ENCODE results near the gene TTC23L.
"Not testable (repeated sequence)": the region's sequence is repeated elsewhere in the genome, so short reads cannot be mapped to it uniquely, and the experiment has no call there.

TTC23L gene

DNA sequence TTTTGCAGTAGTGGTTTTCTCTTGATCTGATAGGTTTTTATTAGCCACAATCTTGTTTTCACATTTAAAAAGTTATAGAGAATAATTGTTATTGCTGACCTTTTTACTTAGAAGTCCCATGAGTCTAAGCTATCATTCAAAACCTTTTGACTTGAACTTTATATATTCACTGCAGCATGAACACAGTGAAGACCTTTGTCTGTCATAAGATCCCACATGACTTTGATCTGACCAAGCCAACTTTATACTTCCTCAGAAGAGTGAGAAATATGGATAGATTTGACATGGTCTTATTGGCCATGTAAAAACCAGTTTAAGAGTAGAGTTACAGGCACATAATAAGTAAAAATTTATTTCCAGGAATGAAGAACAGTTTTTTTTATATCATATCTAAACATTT lies 42.3 kb downstream of the TTC23L start:
- DNase-seq: no peak

DNA sequence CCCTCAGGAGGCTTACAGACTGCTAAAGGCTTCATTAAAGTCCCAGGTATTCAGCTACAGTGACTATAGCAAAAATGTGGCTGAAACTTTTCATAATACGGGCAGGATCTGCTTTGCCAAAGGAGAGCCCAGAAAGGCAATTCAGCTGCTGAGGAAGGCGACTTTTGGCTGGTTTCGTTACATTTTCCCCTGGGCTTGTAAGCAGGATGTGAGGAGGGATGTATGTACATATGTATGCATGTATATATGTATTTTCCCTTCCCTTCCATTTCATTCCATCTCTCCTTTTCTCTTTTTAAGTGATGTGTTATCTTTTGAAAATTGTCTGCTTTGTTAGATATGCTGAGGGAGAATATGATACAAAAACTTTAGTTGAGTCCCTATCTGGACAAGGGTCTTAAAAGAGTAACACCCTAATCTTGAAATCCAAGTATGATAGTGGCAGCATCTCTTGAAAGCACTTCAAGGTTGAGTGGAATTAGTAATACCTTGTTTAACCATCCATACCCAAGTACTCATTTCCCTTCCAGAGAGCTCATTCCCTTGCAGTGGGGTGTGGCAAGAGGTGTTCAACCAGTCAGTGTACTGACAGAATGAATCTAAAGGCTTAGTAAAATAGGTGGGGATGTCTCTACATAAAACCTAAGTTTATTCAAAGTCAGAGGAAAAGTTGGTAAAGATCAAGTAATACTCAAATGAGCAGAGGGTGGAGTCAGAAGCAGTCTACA lies 47.6 kb downstream of the TTC23L start:
- no peak for DNase-seq

DNA sequence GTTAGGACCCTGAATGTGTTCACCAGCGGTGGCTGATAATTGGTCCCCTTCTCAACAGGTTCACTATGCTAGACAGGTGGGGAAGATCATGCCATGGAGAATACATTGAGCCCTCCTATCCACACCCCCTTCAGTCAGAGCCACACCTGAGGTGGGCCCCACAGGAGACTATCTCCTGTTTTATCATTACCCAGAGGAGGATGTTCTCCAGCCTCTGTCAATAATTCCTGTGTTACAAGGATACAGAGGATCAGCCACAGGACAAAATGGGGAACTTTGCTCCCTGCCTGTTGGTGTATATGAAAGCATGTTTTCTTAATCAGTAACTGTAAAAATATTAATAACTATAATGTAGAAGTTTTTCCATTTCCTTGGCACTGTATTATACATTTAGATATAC lies 50.4 kb downstream of the TTC23L start:
- no peak for DNase-seq

DNA sequence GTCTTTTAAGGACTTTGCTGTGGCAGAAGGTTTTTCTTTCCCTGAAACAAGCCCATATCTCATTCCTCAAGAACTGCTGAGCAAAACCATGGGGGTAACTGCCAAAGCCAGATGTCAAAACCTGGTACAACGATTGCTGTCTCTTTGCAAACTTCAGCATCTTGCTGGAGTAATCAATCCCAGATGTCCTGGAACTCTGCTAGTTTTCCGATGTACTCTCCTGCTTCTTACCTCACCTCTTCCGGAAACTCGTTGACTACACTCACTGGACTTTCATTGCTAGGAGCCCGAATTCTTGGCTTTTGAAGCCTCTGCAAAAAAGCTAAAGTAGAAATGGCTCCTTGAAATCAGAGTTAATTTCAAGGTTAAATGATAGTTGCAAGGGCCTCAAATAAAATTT lies 53.0 kb downstream of the TTC23L start:
- DNase-seq: no peak

DNA sequence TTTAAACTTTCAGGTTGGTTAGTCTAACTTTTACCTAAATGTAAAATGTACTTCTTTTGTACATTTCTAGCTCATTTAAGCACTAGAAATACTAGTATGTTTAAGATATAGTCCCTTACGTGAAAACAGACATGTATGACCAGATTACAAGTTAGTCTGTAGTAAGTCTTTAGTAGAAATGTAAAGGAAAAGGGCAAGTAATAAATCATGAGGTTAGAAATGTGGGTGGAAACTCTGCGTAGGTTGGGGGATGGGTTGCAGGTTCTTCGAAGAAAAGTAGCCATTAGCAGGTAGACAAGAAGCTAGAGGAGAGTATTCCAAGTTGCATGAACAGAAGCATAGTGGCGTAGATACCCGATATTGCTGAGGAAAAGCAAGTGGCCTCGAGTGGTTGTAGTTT lies 53.5 kb downstream of the TTC23L start:
- no peak for DNase-seq

DNA sequence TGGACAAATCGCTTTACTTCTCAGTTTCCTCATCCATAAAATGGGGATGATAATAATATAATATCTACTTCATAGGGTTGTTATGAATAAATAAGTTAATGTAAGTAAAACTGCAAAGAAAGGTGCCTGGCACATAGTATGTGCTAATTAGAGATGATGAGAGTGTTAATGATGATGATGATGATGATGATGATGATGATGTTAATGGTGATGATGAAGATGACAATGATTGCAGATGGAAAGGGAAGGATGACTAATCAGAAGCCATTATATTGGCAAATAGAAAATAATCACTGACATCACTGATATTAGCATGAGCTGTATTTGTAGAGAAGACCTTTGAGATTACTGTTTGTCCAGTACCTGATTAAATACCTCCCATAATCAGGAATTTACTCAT lies 55.8 kb downstream of the TTC23L start:
- no peak for DNase-seq

DNA sequence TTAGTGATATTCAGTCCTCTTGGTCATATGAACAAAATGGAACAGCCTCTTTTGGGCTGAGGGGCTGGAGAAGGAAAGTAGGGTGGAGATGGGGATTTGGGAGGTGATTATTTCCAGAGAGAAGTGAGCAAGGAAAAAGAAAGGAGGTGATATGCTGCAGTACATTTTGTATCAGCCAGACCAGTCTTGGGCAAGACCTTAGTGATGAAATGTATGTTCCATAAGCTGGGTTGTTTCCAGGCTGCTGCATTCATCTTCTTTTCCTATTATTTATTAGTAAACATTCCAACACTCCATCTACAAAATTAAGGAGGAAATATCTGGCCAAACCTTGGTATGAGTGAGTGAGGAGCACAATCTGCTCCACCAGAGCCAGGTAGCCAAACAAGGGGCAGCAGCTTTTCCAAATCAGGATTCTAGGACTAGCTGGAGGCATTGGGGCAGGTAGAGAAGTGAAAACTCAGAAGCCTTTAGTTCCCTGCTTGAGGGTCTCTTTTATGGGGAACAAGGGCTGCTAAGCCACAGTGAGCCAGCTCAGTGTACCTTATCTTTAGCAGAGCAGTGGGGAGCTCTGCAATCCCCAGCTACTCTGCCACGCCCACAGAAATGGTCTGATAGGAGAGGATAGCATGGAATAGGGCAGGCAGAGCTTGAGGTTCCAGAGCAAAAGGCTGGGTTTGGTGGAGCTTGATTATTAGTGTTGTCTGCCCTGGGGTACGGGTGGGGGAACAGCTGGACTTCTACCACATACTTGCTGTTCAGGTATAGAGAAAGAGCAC lies 56.9 kb downstream of the TTC23L start:
- no peak for DNase-seq

DNA sequence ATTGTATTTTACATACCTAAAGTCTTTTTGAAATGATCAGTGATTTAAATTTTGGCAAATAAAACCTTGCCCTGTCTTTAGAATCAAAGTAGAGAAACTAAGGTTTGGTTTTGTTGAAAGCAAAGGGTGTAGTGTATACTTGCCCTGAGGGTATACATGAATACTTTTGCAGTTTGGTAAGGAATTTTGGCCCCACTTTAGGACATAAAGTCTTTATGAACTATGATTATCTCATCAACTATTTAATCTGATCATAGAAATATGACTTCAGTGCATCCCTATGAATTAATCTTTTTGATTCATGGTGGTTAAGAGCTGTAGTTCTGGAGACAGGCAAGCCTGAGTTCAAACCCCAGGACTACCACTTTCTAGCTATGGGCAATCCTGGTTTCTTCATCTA lies 58.7 kb downstream of the TTC23L start:
- no peak for DNase-seq

DNA sequence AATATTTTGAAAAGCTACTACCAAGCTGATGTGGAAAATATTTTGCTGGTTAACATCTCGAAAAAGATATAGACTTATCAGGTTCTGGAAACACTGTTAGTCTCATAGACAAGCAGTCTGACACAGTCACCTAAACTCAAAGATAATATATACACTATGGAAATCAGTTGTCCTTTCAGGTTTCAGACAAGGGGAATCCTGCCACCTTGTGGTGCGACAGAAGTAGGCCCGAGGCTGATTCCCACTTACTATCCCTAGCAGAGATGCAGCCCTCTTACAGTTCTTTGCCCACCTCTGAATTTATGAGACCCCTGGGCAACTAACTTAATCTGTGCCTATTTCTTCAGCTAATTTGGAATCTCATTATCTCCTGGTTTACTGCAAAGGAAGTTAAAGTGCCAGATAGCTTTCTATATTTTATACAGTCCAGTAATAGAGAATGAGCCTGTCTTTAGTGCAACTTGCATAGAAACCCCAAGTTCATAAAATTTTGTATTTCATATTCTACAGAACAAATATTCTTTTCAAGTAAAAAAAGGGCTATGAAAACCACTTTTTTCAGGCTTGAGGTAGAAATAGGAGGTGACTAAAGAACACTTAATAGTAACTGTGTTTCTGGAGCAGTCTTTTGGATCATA lies 59.4 kb downstream of the TTC23L start:
- peak; percentile 38 for DNase-seq

DNA sequence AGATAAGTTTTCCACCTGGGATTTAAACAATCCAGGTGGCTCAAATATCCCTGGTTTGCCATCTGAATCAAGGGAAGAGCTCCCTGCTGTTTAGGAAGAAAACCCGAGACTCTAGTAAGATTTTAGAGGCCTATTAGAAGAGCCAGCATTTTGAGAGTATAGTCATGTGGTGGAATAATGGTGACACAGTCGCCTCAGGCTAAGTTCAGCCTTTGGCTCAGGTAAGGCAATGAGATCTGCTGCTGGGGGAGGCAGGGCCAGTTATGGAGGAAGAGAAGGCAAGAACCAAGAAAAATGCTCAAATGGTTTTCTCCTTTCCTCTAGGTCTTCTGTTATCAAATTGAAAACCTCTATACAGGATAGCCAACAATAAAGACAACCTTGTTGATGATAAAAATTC lies 60.1 kb downstream of the TTC23L start:
- no peak for DNase-seq

DNA sequence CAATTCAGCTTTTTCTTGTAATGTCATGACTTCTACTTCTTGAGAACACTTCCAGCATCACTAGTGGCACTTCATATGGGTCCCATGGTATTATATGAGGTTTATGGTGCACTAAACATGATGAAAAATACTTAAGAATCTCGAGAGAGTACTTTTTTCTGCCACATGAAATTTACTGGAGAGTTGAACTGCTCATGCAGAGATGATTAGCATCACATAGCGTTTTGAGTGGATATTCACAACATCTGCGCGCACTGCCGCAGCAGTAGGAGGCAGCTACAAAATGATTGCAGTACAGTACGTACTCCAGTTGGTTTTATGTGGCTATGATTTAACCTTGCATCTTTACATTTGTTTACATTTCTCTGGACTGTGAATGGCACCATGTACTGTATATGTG lies 61.7 kb downstream of the TTC23L start:
- DNase-seq: no peak

DNA sequence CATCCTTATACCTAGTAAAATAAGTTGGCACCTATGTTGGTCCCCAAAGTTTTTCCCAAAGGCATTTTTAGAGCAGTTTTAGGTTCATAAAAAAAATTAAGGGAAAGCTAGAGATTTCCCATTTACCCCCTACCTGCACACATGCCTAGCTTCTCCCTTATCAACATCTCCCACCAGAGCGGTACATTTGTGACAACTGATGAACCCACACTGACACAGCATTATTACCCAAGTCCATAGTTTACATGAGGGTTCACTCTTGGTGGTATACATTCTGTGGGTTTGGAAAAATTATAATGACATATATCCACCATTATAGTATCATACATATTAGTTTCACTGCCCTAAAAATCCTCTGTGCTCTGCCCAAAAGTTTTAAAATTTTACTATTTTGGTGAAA lies 64.3 kb downstream of the TTC23L start:
- no peak for DNase-seq

DNA sequence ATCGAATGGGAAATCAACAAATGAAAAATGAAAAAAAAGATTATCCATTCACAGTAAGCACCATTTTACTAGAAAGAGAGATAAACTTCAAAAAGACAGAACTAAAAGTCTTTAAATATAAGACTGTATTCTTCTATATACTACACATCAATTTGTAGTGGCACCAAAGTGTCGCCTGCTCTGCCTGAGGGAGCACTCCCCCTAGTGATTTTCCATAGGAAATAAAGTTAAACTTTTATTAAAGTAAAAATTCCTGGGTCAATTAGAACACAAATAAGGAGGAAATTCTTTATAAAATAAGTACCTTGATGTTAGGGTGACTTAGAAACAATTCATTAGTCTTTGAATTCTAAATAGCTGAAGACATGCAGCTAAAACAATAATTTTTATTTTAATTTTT lies 66.6 kb downstream of the TTC23L start:
- DNase-seq: no peak

DNA sequence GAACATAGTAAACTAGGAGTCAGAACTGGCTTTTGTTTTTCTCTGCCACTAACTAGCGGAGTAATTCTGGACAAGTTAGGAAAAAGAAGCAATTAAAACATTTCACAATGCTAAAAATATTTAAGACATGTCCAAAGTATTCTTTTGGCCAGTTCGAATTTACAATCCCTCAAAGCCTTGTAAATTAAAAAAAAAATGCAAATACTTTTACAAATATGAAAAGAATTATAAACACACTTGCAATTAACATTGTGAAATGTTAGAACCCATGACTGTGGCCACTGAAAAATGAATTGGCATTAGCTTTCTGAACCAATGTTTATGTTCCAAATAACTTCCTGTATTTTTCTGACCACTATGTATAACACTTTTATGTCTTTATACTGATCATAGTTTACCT lies 74.1 kb downstream of the TTC23L start:
- no peak for DNase-seq

DNA sequence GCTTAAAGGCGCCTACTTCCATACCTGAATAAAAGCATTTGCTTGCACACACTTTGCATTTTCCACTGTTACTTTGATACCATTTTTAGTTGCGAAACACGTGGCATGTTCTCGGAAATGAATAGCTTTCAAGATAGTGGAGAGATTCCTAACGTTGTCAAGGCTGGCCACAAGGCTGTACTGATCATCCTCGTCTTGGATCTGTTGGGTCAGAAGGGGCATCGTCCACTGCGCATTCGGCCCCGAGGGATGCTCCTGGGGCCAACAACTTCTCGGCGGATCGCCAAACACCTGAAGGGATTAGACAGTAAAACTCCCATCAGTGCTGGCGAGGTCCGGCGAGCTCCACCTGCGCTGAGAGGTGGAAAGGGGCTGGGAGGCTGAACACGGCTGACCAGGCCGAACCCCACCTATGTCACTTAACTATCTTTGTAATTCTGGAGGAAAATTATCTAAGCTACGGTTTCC lies 75.7 kb downstream of the TTC23L start:
- DNase-seq: no peak

DNA sequence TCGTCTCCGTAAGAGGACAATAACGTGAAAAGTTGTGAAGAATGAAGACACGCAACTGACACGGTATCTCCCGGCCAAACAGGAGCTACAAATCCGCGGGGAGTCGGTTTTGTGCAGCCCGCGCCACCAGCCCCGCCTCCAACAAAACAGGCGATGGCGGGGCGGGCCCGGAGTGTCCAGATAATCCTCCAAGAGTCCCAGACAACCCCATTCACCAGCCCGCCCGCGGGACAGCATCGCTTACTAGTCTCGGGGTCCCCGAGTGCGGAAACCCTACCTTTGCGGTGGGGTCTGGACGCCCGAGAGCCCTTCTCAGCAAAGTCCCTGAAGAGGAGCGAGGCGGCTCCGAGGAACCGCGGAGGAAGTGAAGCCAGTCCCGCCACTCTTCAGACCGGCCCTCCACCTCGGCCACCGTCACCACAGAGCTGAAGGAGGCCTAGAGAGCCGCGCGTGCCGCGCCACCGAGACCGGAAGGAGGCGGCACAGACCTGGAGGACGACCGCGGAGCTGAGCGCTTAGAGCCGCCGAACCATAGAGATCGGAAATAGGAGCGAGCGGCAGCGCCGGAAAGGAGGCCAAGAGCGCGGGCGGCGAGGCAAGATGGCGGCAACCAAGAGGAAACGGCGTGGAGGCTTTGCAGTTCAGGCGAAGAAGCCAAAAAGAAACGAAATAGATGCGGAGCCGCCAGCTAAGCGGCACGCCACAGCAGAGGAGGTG lies 76.3 kb downstream of the TTC23L start, which contains the start of the genes BRIX1 and RAD1:
Gene BRIX1 (plus strand): TSS at position 573 of the 717 bp plus-strand sequence. CDS start 28 bp downstream, at position 601.
Gene RAD1 (minus strand): TSS at position 366 of the 717 bp plus-strand sequence. CDS start 612 bp downstream, outside the sequence.
- DNase-seq: peak; percentile 95

DNA sequence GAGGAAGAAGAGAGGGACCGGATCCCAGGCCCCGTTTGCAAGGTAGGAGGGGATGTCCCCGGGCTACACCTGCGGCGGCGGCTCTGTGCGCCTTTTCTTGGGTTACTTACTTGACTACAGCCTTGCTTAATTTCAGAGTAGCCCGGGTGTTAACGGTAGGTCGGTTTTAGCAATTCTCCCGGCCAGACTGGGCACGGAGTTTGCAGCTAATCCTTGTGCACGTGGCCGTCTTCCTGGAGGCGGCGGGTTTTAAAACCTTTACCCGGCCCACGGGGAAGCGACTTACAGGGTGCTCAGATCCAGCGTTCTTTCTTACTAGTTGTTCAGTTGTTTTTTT lies 76.9 kb downstream of the TTC23L start:
- no peak for DNase-seq

DNA sequence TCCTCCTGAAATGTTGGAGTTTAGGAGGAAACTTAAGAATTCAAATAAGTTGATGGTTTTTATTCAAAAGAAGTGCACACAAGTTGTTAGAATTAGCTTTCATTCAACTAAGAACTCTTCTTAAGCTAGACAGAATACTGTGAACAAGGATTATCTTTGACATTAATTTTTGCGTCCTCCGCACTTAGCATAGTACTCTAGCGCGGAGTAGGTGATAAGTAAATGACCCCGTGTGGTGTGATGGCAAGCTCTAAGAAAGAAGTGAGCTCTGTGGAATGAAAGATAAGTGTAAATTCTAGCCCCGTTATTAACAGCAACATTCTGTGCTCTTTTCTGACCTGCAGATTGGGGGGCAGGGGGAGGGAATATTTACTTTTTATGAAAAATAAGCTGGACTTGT lies 77.6 kb downstream of the TTC23L start:
- DNase-seq: no peak

DNA sequence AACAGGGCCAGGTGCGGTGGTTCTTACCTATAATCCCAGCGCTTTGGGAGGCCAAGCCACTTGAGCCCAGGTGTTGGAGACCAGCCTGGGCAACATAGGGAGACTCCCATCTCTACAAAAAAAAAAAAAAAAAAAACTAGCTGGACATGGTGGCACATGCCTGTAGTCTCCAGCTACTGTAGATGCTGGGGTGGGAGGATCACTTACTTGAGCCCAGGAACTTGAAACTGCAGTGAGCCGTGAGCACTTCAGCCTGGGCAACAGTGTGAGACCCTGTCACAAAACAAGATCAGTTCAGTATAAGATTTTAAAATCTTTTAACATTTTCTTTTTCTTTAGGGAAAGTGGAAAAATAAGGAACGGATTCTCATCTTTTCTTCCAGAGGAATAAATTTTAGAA lies 79.1 kb downstream of the TTC23L start:
- no peak for DNase-seq

DNA sequence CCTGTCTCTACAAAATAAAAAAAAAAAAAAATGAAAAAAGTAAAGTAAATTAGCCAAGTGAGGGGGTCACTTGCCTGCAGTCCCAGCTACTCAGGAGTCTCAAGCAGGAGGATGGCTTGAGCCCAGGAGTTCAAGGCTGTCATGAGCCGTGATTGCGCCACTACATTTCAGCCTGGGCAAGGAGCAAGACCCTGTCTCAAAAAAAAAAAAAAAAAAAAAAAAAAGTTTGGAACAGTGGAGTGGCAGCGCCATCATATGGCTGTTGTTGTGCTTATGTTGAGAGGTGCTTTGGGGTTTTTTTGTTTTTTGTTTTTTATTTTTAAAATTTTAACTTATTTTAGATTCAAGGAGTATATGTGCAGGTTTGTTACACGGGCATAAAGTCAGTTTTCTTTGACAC lies 80.1 kb downstream of the TTC23L start:
- no peak for DNase-seq

DNA sequence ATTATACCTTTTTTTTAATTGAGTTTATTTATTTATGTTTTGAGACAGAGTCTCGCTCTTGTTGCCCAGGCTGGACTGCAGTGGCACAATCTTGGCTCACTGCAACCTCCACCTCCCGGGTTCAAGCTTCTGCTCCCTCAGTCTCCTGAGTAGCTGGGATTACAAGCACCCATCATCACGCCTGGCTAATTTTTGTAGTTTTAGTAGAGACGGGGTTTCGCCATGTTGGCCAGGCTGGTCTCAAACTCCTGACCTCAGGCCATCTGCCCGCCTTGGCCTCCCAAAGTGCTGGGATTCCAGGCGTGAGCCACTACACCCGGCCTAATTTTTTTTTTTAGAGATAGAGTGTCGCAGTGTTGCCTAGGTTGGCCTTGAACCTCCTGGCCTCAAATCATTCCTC lies 84.3 kb downstream of the TTC23L start:
- not testable (repeated sequence) for DNase-seq

DNA sequence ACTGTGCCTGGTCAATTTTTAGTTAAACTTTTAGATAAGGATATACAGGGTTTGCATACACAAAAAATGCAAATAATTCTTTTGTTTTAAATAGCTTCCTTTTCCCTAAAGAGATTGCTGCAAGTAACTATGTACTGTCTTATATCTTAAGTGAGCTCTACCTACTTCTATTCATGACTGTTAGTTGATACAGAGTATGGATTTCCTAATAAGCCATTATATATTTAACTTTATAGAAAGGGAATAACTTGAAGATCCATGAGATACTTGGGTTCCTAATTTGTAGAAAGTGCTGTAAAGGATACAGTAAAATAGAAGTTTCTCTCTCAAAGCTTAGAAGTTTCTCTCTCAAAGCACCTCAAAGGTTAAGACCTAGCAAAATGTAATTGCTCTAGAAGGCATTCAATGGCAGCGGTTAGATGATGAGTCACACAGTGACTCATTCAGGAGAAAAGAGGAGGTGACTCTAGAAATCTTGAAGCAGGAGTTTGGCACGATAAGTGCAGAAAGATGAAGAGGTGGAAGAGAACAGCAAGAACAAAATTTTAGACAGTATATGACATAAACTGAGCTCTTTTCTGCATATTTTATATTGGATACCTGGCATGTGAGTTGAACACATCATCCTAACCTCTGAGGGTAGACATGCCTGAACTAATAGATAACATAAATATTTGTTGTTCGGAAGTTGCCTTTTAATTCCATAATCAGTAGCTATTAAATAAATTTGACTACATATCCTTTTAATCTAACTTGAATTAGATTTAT lies 84.9 kb downstream of the TTC23L start:
- no peak for DNase-seq

DNA sequence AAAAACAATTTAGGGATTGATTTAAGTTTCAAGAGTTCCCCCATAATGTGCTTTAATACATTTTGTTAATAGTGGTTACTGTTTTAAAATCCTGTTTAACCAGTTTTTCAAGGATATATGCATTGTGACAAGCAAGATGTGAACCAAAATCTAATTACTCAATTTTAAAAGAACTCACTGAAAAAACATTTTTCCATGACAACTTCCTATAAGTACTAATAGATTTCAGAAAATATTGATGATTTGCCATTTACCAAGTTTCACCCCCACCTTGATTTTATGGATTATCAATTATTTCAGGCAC lies 85.5 kb downstream of the TTC23L start:
- no peak for DNase-seq

Measured in NCI-H1417 treated with DMSO at 0.1 percent for 48 hours (cell line).